ENCODE data around the gene SEPTIN8.

DNA sequence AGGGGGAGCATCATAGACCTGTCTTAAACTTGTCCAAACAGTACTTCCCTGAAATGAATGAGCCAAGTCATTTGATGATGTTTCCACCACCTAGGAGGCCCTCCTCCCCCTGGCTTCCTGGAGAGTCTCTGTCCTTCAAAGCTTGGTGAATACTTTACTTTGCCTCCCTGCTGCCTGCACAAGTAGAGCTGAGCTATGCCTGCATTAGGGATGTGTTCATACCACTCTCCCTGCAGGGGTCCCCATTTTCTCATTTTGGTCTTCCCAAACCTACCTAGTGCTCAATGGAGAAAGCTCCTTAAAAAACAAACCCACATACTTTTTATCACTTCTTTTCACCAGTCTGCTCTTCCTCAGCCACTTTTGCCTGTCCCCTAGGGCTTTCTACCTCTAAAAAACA lies 22.1 kb downstream of the SEPTIN8 start:
- TF ChIP-seq EZH2phosphoT487 (conservative IDR thresholded peaks at IDR 0.05; ENCODE audit: low read length), result no peak
- TF ChIP-seq, protein P1, sequence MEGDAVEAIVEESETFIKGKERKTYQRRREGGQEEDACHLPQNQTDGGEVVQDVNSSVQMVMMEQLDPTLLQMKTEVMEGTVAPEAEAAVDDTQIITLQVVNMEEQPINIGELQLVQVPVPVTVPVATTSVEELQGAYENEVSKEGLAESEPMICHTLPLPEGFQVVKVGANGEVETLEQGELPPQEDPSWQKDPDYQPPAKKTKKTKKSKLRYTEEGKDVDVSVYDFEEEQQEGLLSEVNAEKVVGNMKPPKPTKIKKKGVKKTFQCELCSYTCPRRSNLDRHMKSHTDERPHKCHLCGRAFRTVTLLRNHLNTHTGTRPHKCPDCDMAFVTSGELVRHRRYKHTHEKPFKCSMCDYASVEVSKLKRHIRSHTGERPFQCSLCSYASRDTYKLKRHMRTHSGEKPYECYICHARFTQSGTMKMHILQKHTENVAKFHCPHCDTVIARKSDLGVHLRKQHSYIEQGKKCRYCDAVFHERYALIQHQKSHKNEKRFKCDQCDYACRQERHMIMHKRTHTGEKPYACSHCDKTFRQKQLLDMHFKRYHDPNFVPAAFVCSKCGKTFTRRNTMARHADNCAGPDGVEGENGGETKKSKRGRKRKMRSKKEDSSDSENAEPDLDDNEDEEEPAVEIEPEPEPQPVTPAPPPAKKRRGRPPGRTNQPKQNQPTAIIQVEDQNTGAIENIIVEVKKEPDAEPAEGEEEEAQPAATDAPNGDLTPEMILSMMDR (IDR thresholded peaks at IDR 0.05; ENCODE audit: insufficient read depth, low read length, poor library complexity, severe bottlenecking), result no peak
